GM18909 (cell line): ENCODE measurements around the gene ANAPC10.

Source experiments
- ATAC-seq: cut with Tn5 transposase; IDR thresholded peaks from one replicate; pipeline ENCODE4 v1.9.1; 2021; ENCODE audit warnings: mild to moderate bottlenecking; ENCODE audit not compliant: unreplicated experiment, poor library complexity

Gene ANAPC10

GRCh38 chr4:145075742-145076468 lies 22.1 kb downstream of the ANAPC10 start:
- ATAC-seq, result no peak

- no peak for ATAC-seq
Measured at GRCh38 chr4:145071560-145071959, 26.4 kb downstream of the ANAPC10 start.

- no peak for ATAC-seq
Measured at GRCh38 chr4:145069361-145069760, 28.6 kb downstream of the ANAPC10 start.

GRCh38 chr4:145066063-145066501 lies 31.9 kb downstream of the ANAPC10 start:
- ATAC-seq, result no peak

GRCh38 chr4:145061318-145061920 lies 36.6 kb downstream of the ANAPC10 start:
- ATAC-seq, result peak; percentile 79

- no peak for ATAC-seq
Measured at GRCh38 chr4:145058256-145058655, 39.7 kb downstream of the ANAPC10 start.

GRCh38 chr4:145056325-145057130 lies 41.5 kb downstream of the ANAPC10 start:
- ATAC-seq, result no peak

GRCh38 chr4:145055533-145056257 lies 42.3 kb downstream of the ANAPC10 start:
- ATAC-seq, result no peak

GRCh38 chr4:145049241-145049640 lies 48.8 kb downstream of the ANAPC10 start:
- ATAC-seq, result no peak

- ATAC-seq, result no peak
Measured at GRCh38 chr4:145048817-145049216, 49.2 kb downstream of the ANAPC10 start.

- ATAC-seq, result peak; percentile 51
Measured at GRCh38 chr4:145047151-145047550, 50.8 kb downstream of the ANAPC10 start.

GRCh38 chr4:145045180-145045579 lies 52.8 kb downstream of the ANAPC10 start:
- no peak for ATAC-seq

GRCh38 chr4:145044341-145044740 lies 53.7 kb downstream of the ANAPC10 start:
- ATAC-seq, result no peak

GRCh38 chr4:145043306-145043705 lies 54.7 kb downstream of the ANAPC10 start:
- no peak for ATAC-seq

GRCh38 chr4:145042601-145043285 lies 55.3 kb downstream of the ANAPC10 start:
- ATAC-seq, result no peak

- peak; percentile 99 for ATAC-seq
Measured at GRCh38 chr4:145041378-145041777, 56.6 kb downstream of the ANAPC10 start.

GRCh38 chr4:145035494-145036136 lies 62.4 kb downstream of the ANAPC10 start:
- ATAC-seq, result peak; percentile 58

- ATAC-seq, result no peak
Measured at GRCh38 chr4:145034727-145035211, 63.2 kb downstream of the ANAPC10 start.

- no peak for ATAC-seq
Measured at GRCh38 chr4:145019346-145019745, 78.7 kb downstream of the ANAPC10 start.
